Stimulated activated CD4-positive, alpha-beta T cell treated with anti-CD3 and anti-CD28 coated beads, TNF-alpha, amount 100 ng/mL, for 1 hour (primary cell): ENCODE results near the gene GOLGA7B.

Source experiments
- DNase-seq, 3 donors: peaks; one replicate each; pipeline ENCODE4 v3.0.0-alpha.2; 2020; ENCODE audit warnings: low read depth in 3 of 3, low spot score in 1 of 3

Gene GOLGA7B

DNA sequence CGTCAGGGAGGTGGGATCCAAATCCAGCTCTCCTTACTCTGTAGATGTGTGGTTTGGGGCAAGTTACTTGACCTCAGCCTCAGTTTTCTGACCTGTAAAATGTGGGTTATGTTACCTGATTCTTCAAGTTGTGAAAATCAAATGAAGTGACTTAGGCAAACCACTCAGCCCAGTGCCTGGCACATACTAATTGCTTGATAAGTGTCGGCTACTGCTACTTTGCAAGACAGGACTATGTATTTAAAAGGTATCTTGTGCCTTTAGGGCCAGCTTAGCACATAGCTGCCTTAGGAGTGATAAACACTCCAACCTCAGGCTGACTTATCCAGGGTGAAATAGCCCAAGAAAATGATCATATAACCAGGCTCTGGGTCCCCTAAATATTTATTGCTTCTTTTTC is 42.9 kb downstream of the GOLGA7B start:
- DNase-seq = no peak

DNA sequence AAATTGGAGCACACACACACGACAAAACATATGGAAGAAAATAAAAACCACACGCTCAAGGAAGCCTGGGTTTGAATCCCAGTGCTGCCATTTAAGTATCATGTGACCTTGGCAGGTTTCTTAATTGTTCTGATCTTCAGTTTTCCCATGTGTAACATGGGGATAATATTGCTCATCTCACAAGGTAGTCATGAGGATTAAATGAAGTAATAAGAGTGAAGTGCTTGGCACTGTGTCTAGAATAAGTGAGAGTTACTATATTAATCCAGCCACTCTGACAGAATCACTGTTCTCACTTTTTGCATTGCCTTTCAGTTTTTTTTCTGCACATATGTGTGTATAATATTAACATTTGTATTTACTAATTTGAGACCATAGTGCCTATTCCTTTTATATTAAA is 43.3 kb downstream of the GOLGA7B start:
- DNase-seq = no peak

DNA sequence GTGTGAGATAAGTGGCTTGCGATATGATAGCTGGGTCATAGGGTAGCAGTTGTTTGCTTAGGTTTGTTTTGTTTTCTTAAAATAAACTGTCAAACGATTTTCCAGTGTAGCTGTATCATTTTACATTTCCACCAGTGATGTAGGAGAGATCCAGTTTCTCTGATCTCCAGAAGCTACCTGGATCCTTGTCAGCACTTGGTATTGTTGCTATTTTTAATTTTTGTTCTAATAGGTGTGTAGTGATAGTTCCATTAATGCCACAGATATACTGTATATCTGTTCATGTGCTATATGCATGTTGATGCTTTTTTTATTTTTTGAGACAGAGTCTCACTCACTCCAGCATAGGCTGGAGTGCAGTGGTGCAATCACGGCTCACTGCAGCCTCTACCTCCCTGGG is 44.4 kb downstream of the GOLGA7B start:
- DNase-seq = no peak

DNA sequence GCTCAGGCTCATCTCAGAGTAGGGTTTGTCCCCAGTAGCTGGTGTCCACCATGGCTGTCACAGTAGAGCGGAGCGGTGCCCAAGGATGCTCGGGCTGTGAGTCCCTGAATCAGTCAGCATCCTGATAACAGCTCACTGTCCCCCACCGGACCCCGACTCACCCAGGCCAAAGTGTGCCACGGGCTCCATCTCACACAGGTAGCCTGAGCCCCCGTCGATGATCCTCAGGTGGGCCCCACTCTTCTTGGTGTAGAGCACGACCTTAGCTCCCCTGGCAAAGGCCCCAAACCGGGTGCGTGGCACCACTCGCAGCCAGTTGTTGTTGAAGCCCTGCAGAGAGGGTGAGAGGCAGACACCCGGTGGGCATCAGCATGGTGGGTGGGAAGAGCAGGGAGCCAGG is 45.4 kb downstream of the GOLGA7B start:
- DNase-seq = no peak

DNA sequence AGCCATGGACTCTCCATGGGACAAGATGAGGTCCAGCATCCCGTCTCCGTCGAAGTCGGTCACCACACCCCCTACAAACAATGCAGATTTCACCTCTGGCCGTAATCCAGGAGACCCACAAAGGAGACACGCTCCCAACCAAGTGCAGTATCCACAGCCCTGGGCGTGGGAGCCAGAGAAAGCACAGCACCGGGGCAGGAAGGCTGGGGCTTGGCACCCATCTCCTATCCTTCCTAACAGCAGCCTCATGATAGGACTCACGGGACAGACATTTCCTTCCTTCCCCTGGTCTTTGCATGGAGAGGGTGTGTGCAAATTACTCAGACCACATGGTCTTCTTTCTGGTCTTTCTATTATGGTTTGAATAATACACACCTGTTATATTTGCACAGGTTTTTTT is 46.3 kb downstream of the GOLGA7B start:
- no peak for DNase-seq

DNA sequence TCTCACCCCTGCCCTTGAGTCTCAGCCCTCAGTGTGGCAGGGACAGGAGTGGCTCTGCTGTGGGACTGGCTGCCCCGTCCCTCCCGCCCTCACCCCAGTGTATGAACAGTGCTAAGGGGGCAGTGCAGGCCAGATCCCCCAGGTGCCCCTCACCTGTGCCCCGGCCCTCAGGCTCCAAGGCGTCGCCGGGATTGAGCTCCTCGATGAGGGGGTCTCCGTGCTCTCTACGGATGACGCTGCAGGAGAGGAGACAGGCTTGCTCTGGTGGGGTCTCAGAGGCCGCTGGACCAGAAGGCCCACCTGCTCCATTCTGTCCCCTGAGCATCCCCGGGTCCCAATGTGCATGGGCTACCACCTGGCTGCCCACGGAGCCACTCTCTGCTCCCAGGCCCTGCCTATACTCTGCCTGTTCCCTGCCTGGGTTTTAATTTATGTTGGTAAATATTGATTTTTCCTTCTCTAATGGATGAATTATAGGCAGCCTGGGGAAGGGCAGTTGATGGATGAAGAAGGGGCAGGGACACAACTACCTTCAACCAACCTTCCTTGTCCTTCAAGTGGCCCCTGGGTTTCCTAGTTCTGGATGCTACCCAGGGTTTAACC is 47.2 kb downstream of the GOLGA7B start:
- no peak for DNase-seq

DNA sequence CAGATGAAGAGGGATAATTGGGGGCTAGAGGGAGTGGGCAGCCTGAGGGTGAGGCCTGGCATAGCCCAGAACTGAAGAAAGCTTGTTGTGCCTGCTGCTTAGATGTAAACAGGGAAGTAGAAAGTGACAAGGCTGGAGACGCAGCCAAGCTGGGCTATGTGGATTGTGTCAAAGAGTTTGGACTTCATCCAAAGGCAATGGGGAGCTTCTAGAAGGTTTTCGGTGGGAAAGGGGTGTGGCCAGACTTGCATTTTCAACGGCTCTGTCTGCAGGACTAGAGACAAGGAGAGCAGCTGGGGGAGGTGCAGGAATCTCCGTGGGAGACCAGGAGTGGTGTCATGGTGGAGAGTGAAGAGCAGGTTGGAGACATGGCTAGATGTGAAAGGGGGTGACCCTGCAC is 48.8 kb downstream of the GOLGA7B start:
- DNase-seq = no peak

DNA sequence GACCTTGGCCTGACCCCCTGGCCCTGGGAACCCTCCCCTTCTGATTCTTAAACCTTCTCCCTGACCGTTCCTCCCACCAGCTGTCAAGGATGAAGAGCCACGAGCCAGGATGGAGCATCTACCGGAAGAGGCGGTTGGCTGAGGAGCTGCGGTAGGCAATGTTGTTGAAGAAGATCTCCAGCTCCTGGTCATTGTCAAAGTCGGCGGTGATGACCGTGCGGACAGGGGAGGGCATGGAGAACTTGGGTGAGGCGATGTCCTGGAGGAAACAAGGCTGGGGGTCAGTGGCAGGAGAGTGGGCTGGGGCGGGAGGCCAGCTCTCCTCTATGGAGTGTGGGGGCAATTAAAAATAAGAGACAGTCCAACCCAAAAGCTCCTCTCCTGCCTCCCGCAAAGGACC is 51.7 kb downstream of the GOLGA7B start:
- no peak for DNase-seq

DNA sequence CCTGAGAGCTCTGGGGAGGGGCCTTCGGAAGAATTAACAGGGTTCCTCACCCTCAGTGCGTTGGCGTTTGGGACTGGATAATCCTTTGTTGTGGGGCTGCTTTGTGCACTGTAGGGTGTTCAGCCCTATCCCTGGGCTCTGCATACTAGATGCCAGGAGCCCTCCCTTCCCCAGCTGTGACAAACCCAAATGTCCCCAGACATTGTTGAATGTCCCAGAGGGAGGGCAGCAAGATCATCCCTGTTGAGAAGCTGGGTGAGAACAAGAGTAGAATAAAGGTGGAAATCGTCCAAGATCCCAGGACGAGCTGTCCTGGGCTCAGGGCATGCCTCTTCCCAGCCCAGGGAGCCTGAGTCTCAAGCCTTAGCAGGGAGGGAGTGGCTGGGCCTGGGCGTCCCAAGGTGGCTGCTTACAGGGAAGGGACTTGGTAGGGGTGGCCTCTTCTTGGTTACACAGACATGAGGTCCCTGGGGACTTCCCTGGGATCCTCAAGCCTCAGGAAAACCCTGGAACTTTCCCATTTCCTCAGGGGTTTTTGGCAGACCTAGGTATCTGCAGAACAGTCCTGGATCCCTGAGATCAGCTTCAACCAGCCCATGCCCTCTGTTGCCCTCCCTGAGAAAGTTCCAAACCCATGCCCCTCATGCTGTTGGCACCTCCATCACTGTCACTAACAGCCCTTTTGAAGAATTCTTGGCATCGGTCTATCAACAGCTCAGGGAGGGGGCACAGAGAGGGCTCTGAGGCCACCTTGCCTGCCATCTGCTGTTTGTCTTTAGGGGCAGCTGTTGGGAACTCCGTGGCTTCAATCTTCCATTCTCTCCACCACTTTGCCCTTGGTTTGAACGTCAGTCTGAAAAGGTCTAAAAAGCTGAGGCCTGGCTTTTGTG is 53.7 kb downstream of the GOLGA7B start:
- DNase-seq = no peak

DNA sequence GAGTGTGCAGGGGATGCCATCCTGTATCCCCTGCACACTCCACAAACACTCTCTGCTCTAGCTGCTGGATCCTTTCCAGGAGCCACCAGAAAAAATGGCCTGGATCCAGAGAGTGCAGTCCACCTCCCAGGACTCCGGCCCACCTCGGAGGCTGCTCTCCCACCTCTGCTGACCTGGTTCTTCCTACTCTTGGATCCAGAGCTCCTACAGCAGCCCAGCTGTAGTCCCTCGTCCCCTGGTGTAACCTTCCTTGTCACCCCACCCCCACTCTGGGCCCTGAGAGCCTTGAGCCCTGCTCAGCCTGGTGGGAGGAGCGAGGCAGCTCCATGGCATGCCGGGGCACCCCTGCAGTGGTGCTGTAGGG is 54.4 kb downstream of the GOLGA7B start:
- DNase-seq = no peak

DNA sequence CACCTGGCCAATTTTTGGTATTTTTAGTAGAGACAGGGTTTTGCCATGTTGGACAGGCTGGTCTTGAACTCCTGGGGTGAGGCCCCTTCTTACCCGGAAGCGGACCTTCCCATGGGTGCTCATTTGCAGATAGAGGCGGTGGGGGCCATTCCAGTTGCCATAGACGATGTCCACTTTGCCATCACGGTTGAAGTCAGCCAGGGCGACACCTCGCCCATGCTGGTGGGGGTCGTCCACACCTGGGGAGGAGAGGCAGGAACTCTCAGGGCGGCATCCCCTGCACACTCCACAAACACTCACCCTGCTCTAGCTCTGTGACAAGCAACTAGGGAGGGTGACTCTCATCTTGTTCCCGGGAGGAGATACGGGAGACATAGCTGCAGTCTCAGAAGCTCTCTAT is 54.9 kb downstream of the GOLGA7B start:
- DNase-seq = no peak

DNA sequence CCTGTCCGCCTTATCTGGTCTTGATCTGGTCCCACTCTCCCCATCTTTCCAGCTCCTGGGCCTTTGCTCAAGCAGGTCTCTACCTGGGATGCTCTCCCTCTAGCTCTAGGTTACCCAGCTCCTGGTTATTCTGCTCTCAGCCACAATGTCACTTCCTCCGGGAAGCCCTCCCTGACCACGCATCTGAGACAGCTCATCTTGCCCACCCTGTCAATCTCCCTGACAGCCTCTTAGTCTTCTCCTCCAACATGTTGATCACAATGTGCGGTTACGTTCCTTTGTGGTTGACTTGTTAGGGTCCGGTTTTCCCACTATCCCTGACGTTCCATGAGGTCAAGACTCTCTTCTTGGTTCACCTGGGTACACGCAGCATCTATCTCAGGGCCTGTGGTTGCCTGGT is 55.6 kb downstream of the GOLGA7B start:
- DNase-seq = no peak

DNA sequence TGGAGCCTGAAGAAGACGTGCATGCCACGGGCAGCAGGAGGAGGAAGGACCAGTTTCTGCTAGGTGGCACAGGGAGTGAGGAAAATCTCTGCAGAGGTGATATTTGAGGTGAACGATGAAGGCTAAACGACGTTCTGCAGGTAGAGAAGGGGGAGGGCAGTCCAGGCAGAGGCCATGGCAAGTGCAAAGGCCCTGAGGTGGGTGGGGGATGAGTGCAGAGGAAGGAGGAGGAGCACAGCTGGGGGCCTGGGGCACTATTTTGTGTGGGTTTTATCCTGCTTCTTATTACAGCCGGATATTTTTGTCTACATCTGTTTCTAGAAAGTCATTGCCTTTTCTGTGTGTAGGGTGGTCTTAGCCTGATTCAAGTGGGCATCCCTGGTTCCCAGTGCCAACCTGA is 57.6 kb downstream of the GOLGA7B start:
- DNase-seq = no peak

DNA sequence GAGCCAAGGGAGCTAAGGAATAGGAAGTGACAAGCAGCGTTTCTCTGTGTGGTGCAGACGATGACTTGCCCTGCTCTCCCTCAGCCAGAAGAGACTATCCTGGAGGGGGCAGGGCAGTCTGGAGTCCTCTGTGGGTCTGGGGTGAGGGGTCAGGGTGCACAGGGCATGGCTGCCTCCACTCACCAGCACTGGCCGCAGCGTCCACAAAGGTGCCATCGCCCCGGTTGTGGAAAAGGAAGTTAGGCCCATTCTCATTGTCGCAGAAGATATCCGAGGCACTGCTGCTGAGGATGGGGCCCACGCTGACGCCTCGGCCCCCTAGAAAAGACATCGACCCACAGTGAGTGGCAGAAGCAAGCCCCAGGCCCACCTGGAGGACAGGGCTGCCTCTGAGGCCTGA is 58.2 kb downstream of the GOLGA7B start:
- DNase-seq = no peak

DNA sequence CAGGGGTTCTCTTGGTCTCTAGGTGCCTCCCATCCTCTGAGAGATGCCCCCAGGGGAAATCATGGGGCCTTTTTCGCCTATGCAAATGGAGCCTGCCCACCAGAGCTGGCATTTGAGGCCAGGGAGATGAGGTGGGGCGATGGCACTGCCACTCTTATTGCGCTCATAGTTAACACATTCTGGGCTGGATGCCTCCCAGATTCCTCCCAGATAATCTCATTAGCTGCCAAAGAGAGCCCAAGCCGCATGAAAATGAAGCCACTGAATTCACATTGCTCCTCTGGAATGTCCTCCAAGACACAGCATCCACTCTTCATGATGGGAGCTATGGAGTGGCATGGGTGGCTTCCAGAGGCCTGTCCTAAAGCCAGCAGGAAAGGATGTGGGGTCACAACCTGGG is 61.0 kb downstream of the GOLGA7B start:
- no peak for DNase-seq

DNA sequence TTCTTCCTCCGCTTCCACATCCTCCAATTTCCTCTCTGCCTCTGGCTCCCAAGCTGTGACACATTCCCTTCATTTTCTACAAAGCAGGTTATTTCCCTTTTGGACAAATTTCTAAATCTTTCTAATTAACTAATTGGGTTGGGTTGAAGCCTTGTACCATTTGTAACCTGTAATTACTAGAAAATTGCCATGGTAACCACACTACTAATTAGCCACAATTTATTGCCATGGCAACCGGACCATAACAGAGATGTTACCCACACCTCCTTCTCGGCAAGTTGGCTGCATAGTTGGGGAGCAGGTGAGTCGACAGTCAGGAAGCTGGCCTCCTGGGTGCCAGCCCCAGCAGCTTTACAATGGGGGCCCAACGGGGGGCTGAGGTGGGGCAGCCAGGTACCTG is 61.6 kb downstream of the GOLGA7B start:
- no peak for DNase-seq

DNA sequence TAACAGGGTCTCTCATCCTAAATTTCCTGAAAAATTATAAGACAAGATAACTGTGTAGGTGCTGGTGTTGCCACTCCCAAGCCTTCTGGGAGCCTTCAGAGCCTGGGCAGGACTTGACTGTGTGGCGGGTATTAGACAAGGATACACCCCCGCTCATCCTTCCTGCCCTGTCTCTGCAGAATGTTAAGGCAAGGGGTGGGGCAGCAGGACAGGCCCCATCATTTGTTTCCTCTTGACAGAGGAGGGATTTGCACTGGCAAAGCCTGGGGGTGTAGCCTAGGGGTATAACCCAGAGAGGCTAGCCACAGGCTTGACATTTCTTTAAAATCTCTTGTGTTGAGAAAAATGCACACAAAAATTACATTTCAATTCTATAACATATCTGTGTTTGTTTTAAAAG is 63.5 kb downstream of the GOLGA7B start:
- no peak for DNase-seq

DNA sequence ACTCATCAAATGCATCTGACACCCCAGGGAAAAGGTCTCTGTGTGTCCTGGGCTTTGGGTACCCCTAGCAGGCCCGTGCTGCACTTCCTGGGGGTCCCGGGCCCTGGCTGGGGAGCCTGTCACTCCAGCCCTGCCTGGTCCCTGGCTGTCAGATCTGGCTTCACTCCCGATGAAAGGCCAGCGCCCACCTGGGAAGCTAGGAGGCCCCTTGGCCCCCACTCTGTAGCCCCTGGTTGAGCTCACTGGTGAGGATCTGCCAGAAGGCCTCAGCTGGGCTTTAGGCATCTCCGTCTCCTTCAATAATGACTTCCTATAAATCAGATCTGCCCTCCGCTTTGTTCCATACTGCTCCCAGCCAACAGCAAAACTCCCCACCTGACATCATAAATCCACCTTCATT is 64.0 kb downstream of the GOLGA7B start:
- no peak for DNase-seq

DNA sequence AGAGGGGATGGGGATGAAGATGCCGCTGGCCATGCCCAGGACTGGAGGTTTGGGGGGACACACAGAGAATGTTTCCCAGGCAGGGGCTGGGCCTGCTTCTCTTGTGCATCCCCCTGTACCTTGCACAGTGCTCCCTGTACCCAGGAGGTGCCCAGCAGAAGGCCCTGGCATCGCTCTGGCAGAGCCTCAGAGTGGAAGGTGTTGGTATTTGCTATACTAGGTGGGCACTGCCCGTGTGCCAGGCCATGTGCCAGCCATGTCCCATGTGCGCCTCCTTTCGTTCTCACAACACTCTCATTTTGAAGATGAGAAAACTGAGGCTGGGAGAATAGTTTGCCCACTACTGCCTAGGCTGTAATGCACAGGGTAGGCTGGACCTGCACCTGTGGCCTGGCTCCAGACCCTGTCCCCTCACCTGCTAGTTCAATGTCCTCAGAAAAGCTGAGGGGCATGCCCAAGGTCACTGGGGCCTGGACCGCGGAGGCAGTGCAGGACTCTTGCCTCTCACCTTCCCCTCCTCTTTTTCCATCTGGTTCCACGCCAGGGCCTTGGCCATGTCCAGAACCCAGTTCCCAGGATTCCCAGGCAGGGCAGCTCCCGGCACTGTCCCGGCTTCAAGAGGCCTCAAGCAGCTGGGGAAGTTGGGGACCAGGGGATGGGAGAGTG is 64.7 kb downstream of the GOLGA7B start:
- DNase-seq = no peak

DNA sequence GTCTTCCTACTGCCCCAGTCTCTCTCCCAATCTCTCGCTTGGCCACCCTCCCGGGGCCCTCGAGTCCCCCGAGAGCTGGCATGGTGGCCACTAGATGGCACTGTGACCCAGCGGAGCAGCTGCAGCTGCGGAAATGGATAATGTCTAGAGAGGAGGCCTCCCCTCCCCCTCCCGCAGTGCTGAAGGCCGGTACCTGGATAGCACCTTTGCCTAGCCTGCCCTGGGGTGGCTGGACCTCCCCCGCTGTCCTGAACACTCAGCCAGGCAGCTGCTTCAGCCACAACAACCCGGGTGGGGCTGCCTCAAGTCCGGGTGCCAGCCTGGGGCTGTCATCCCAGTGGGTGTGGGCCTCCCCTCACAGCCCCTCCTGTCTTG is 65.2 kb downstream of the GOLGA7B start:
- DNase-seq = peak; percentile 31 to 66 (median 41)

DNA sequence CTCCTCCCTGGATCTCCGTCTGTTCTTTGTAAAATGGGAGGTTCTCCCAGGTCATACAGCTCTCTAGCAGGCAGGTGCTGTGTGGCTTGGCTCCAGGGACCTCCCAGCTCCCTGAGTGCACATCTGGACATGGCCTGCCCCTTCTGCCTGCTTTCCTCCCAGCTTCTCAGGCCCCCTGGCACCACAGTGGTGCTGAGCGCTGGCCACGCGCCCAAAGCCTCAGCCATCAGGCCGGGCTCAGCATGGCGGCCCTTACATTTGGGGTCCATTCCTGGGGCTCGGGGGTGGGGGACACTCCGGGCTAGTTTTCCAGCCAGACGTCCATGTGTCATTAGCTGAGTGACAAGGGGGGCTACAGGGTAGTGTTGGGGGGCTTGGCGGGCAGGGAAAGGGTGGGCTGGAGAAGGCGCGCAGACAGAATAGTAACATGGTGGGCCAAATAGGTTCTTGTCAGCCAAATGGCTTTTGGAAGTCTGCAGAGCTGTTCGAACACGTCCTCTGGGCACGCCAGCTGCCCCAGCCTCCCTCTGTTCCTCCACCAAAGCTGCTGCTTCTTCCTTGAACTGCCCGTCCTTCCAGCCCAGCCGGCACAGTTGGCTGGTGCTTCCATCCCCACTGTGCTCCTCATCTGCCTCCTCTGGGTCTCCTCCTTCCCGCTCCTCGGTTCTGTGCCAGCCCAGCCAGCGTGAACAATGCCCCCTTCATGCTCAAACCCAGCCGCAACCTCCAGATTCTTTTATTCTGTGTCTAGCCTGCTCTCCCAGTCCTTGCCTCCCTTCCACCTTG is 65.9 kb downstream of the GOLGA7B start:
- no peak for DNase-seq

DNA sequence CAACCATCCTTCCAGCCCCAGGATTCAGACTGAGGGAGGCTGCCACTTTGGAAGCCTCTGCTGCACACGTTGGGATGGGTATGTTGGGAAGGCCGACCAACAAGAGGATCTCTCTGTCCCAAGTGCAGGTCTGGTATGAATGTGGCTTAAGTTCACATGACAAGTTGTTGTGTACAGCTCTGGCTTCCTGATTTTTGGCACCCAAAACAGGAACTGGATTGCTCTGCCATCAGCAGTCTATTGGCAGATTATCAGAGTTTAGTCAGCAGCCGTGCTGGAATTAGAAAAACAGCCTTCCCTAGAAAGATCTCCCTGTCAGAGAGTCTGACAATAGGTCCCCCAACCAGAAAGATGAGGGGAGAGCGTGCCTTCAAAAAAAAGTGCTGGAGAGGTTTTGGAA is 66.9 kb downstream of the GOLGA7B start:
- DNase-seq = no peak
